Myometrial cell (primary cell): ENCODE data around the gene GPATCH1. TPM values are rescaled to one million over a fixed set of nuclear protein-coding genes. Genes with fewer than 3 reads are reported as not detected.

Experiments used
- total RNA-seq: library from RNA; depleted of rRNA; stranded (reverse); fragments of >200 nt; gene quantifications from 2 replicates; pipeline ENCODE4 v1.2.3, GENCODE V29; 2015

GPATCH1 gene, protein sequence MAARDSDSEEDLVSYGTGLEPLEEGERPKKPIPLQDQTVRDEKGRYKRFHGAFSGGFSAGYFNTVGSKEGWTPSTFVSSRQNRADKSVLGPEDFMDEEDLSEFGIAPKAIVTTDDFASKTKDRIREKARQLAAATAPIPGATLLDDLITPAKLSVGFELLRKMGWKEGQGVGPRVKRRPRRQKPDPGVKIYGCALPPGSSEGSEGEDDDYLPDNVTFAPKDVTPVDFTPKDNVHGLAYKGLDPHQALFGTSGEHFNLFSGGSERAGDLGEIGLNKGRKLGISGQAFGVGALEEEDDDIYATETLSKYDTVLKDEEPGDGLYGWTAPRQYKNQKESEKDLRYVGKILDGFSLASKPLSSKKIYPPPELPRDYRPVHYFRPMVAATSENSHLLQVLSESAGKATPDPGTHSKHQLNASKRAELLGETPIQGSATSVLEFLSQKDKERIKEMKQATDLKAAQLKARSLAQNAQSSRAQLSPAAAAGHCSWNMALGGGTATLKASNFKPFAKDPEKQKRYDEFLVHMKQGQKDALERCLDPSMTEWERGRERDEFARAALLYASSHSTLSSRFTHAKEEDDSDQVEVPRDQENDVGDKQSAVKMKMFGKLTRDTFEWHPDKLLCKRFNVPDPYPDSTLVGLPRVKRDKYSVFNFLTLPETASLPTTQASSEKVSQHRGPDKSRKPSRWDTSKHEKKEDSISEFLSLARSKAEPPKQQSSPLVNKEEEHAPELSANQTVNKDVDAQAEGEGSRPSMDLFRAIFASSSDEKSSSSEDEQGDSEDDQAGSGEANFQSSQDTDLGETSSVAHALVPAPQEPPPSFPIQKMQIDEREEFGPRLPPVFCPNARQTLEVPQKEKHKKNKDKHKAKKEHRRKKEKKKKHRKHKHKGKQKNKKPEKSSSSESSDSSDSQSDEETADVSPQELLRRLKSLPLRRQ
- total RNA-seq, result 3.5 and 5.1 TPM in 2 replicates

DNA sequence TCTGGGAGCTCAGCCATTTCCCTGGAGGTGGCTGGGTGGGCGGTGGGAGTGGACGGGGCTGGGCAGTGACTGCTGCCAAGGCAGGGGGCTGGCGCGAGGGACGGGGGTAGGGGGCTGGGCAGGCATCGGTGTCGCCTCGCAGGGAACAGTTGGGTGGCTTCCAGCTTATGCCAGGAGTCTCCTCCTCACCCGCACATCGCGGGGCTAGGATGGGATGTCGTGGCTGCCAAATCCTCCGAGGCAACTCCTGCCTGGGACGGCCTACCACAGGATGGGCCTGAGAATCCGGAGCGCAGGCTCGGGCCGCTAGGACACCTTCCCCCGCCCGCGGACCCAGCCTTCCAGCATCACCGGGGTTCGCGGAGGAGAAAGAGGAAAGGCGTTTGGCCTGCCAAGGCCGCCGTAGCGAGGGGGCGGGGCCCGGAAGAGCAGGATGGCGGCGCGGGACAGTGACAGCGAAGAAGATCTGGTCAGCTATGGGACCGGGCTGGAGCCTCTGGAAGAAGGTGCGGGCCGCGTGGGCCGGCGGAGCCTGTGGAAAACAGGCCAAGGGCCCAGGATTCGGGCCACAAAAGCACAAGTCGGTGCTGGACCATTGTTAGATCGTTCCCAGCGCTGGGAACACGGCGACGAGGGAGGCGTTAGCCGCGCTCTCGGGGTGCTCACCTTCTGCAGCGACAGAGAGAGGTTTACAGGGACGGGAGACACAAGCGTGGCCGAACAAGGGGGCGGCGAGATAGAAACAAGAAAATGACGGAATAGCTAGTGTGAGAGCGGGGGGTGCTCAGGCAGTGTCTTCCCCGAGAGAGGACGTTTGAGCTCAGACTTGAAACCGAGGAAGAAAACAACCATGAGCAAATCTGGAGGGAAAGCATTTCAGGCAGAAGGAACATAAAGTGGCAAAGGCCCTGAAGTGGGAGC lies at the start of gene GPATCH1:
Gene GPATCH1 (plus strand): TSS at position 421 of the 921 bp plus-strand sequence. CDS start 13 bp downstream, at position 434.

DNA sequence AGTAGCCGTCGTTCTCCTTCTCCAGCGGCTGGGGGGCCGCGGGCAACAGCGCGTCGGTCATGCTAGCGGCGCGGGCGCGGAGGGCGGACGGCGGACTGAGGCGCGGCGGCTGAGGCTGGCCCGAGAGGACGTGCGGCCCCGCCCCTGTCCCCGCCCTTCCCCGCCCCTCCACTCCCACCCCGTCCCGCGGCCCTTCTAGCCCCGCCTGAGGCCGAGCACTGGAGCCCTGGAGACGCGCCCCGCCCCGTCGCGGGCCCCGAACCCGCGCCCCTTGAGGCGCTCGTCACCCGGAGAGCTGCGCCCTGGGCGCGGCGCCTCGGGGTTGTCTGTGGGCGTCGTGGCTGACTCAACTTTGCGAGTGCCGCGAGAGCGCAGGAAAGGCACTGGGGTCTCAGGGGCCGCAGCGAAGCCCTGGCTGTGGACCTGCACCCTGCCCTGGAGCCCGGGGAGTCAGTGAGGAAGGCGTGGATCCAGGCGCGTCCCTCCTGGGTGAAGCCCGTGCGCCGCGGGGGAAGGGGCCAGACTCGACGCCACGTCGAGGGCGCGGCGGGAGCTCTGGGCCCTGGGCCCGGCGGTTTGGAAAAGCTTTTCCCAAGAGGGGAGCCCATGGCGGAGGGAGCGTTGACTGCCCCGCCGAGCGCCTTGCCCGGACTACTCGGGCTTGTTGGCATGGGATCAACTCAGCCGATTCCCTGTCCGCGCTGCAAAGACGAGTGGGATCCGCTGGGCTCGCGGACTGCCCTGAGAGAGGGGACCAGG lies 16.0 kb upstream of the GPATCH1 start, which contains the start of gene RHPN2:
Gene RHPN2 (minus strand): TSS at position 97 of the 759 bp plus-strand sequence. CDS start 36 bp downstream, at position 61.

DNA sequence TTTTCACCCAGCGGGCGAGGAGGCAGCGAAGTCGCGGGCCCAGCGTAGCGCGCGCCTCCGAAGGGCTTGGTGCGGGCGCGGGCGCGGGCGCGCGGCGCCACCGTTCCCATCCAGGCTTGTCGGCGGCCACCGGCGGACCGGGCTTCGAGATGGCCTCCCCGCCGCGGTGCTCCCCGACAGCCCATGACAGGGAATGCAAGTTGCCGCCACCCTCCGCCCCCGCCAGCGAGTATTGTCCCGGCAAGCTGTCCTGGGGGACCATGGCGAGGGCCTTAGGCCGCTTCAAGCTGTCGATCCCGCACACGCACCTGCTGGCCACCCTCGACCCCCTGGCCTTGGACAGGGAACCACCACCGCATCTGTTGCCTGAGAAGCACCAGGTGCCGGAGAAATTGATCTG lies 51.0 kb downstream of the GPATCH1 start, which contains the start of gene WDR88:
Gene WDR88 (plus strand): TSS at position 94 of the 400 bp plus-strand sequence. CDS start 56 bp downstream, at position 150.

Other genes with a start within 250 kb of the GPATCH1 start
- not detected in 2 replicates for gene SLC7A9, start 211.4 kb upstream of the GPATCH1 start, total RNA-seq
- 16.5 and 23.4 TPM in 2 replicates for gene CEP89, start 109.2 kb upstream of the GPATCH1 start, total RNA-seq
- gene FAAP24, start 108.9 kb upstream of the GPATCH1 start, total RNA-seq, result 6.3 and 6.6 TPM in 2 replicates
- gene RHPN2, start 16.3 kb upstream of the GPATCH1 start, total RNA-seq, result 2.3 and 2.6 TPM in 2 replicates
- gene WDR88, start 50.9 kb downstream of the GPATCH1 start, total RNA-seq, result not detected in 2 replicates
- 15.3 and 21.4 TPM in 2 replicates for gene LRP3, start 113.1 kb downstream of the GPATCH1 start, total RNA-seq
- gene SLC7A10, start 144.7 kb downstream of the GPATCH1 start, total RNA-seq, result not detected in 2 replicates
- gene CEBPA, start 221.4 kb downstream of the GPATCH1 start, total RNA-seq, result not detected in 2 replicates